HepG2 (cell line): Measurements from ENCODE around the gene LYPLA2. TPM values are rescaled to one million over a fixed set of nuclear protein-coding genes. Genes with fewer than 3 reads are reported as not detected.

Source experiments
- CHCHD3 ChIP-seq: sonication (generic); formaldehyde crosslinking; IDR thresholded peaks from 2 replicates; pipeline ENCODE4 v1.8.0; 2022; ENCODE audit warnings: mild to moderate bottlenecking, missing genetic modification reagents, moderate library complexity
- EHMT2 ChIP-seq: fragments of 200-600 bp; sonication (generic); IDR thresholded peaks from 2 replicates; pipeline ENCODE4 v1.7.0; 2017; ENCODE audit warnings: antibody characterized with exemption, low read depth, low read length, borderline replicate concordance
- HOXA3 ChIP-seq: sonication (generic); formaldehyde crosslinking; IDR thresholded peaks from 2 replicates; pipeline ENCODE4 v1.5.0; 2020; ENCODE audit warnings: missing genetic modification reagents
- KAT7 ChIP-seq: IDR thresholded peaks from 2 replicates; pipeline ENCODE4 v1.6.1; 2018; ENCODE audit warnings: borderline replicate concordance, missing compliant biosample characterization
- KAT8 ChIP-seq: IDR thresholded peaks from 2 replicates; pipeline ENCODE4 v1.6.1; 2016; ENCODE audit warnings: missing genetic modification reagents, missing compliant biosample characterization
- KLF12 ChIP-seq: sonication (generic); formaldehyde crosslinking; IDR thresholded peaks from 2 replicates; pipeline ENCODE4 v1.4.0; 2020; ENCODE audit warnings: missing genetic modification reagents, borderline replicate concordance
- MAX ChIP-seq: IDR thresholded peaks from 2 replicates; pipeline ENCODE4 v1.6.1; 2012; ENCODE audit warnings: inconsistent platforms
- NCOR1 ChIP-seq: fragments of 200-600 bp; sonication (generic); IDR thresholded peaks from 2 replicates; pipeline ENCODE4 v1.7.0; 2017; ENCODE audit warnings: antibody characterized with exemption, low read length, borderline replicate concordance
- NFKBIZ ChIP-seq: IDR thresholded peaks from 2 replicates; pipeline ENCODE4 v1.6.1; 2018; ENCODE audit warnings: missing genetic modification reagents, missing compliant biosample characterization
- PITX1 ChIP-seq: sonication (generic); formaldehyde crosslinking; IDR thresholded peaks from 2 replicates; pipeline ENCODE4 v1.5.1; 2020; ENCODE audit warnings: mild to moderate bottlenecking, missing genetic modification reagents
- POLR2AphosphoS2 ChIP-seq: IDR thresholded peaks from 2 replicates; pipeline ENCODE4 v1.6.1; 2011; ENCODE audit warnings: low read depth, low read length, improper control_type of control experiment
- PREB ChIP-seq: sonication (generic); formaldehyde crosslinking; IDR thresholded peaks from 2 replicates; pipeline ENCODE4 v1.4.0; 2020; ENCODE audit warnings: missing genetic modification reagents
- TSC22D2 ChIP-seq: sonication (generic); formaldehyde crosslinking; IDR thresholded peaks from 2 replicates; pipeline ENCODE4 v1.5.1; 2020; ENCODE audit warnings: missing genetic modification reagents, mild to moderate bottlenecking, borderline replicate concordance
- U2AF1 ChIP-seq: fragments of 200-400 bp; formaldehyde crosslinking; optimal IDR thresholded peaks from 2 replicates; pipeline ENCODE3; 2017; ENCODE audit warnings: mild to moderate bottlenecking, low read depth, low read length
- ZBTB38 ChIP-seq: sonication (generic); formaldehyde crosslinking; IDR thresholded peaks from 2 replicates; pipeline ENCODE4 v1.5.1; 2020; ENCODE audit warnings: mild to moderate bottlenecking, missing genetic modification reagents
- ZNF274 ChIP-seq: sonication (generic); formaldehyde crosslinking; IDR thresholded peaks from 2 replicates; pipeline ENCODE4 v1.5.1; 2020; ENCODE audit warnings: mild to moderate bottlenecking, missing genetic modification reagents
- ZNF556 ChIP-seq: sonication (generic); formaldehyde crosslinking; IDR thresholded peaks from 2 replicates; pipeline ENCODE4 v1.4.0; 2020; ENCODE audit warnings: mild to moderate bottlenecking, missing genetic modification reagents, borderline replicate concordance
- ZNF616 ChIP-seq: sonication (generic); formaldehyde crosslinking; IDR thresholded peaks from 2 replicates; pipeline ENCODE4 v1.5.0; 2020; ENCODE audit warnings: low read depth, mild to moderate bottlenecking, missing genetic modification reagents
- ZNF619 ChIP-seq: sonication (generic); formaldehyde crosslinking; IDR thresholded peaks from 2 replicates; pipeline ENCODE4 v1.4.0; 2020; ENCODE audit warnings: mild to moderate bottlenecking, missing genetic modification reagents
- ZNF850 ChIP-seq: sonication (generic); formaldehyde crosslinking; conservative IDR thresholded peaks from 2 replicates; pipeline ENCODE4 v1.9.0; 2021; ENCODE audit warnings: mild to moderate bottlenecking, missing genetic modification reagents
- ZSCAN9 ChIP-seq: IDR thresholded peaks from 2 replicates; pipeline ENCODE4 v1.6.1; 2016; ENCODE audit warnings: borderline replicate concordance
- polyA plus RNA-seq, 8 experiments: library from polyadenylated mRNA; depleted of rRNA in 3 of 8; stranded (reverse) in 7 of 8; unstranded in 1 of 8; fragments of >200 nt; fragmentation: Illumina TruSeq in 4 of 8; extraction: Trizol in 4 of 8; gene quantifications; 2 replicates each; pipeline versions ENCODE4 v1.2.1 to v1.2.3, GENCODE V29; 2011 to 2016; ENCODE audit warnings: low read depth in 4 of 8, missing spikeins in 1 of 8, mixed read lengths in 1 of 8; ENCODE audit not compliant: insufficient read depth in 1 of 8
- total RNA-seq, 5 experiments: library from RNA; depleted of rRNA; stranded (reverse); fragments of >200 nt; fragmentation: Illumina TruSeq; extraction: Trizol; gene quantifications; 2 replicates each; pipeline ENCODE4 v1.2.3, GENCODE V29; 2016; ENCODE audit warnings: low read depth in 1 of 5
- TF ChIP-seq, protein P1 (sequence below): sonication (generic); formaldehyde crosslinking; IDR thresholded peaks from 2 replicates; pipeline ENCODE4 v1.4.0; 2020; ENCODE audit warnings: low read depth, missing genetic modification reagents
- TF ChIP-seq, protein P2 (sequence below): sonication (generic); formaldehyde crosslinking; IDR thresholded peaks from 2 replicates; pipeline ENCODE4 v1.9.0; 2021; ENCODE audit warnings: missing genetic modification reagents, mild to moderate bottlenecking, borderline replicate concordance

Gene LYPLA2
- total and polyA plus RNA-seq, 2 of the 13 experiments (the other 11 are each of a cell fraction or from before 2014, with no cell fraction given), result 72.1 to 73.2 TPM

GRCh38 chr1:23809751-23810171, 18.8 kb downstream of the LYPLA2 start (continued):
- TF ChIP-seq PITX1 (CRISPR knock-in tag) (0 out of 2 replicates have a peak, but pooled peaks have one; percentile 13), ZNF850 (no peak), ZBTB38 (CRISPR knock-in tag) (no peak), NFKBIZ (CRISPR knock-in tag) (0 out of 2 replicates have a peak, but pooled peaks have one; percentile 43), ZNF619 (CRISPR knock-in tag) (no peak), ZNF616 (CRISPR knock-in tag) (no peak), POLR2AphosphoS2 (no peak), KLF12 (CRISPR knock-in tag) (no peak), PREB (no peak), ZNF274 (no peak), TSC22D2 (CRISPR knock-in tag) (no peak), ZNF556 (CRISPR knock-in tag) (no peak), NCOR1 (peak; percentile 41), U2AF1 (no peak), MAX (0 out of 2 replicates have a peak, but pooled peaks have one; percentile 24), CHCHD3 (CRISPR knock-in tag) (peak; percentile 32; the same call in 1 of the 2 replicates), EHMT2 (no peak), KAT8 (CRISPR knock-in tag) (peak; percentile 68), ZSCAN9 (CRISPR knock-in tag) (no peak), HOXA3 (CRISPR knock-in tag) (peak; percentile 57), KAT7 (CRISPR knock-in tag) (no peak; the same call in 1 of the 2 replicates)
- TF ChIP-seq, protein P1, sequence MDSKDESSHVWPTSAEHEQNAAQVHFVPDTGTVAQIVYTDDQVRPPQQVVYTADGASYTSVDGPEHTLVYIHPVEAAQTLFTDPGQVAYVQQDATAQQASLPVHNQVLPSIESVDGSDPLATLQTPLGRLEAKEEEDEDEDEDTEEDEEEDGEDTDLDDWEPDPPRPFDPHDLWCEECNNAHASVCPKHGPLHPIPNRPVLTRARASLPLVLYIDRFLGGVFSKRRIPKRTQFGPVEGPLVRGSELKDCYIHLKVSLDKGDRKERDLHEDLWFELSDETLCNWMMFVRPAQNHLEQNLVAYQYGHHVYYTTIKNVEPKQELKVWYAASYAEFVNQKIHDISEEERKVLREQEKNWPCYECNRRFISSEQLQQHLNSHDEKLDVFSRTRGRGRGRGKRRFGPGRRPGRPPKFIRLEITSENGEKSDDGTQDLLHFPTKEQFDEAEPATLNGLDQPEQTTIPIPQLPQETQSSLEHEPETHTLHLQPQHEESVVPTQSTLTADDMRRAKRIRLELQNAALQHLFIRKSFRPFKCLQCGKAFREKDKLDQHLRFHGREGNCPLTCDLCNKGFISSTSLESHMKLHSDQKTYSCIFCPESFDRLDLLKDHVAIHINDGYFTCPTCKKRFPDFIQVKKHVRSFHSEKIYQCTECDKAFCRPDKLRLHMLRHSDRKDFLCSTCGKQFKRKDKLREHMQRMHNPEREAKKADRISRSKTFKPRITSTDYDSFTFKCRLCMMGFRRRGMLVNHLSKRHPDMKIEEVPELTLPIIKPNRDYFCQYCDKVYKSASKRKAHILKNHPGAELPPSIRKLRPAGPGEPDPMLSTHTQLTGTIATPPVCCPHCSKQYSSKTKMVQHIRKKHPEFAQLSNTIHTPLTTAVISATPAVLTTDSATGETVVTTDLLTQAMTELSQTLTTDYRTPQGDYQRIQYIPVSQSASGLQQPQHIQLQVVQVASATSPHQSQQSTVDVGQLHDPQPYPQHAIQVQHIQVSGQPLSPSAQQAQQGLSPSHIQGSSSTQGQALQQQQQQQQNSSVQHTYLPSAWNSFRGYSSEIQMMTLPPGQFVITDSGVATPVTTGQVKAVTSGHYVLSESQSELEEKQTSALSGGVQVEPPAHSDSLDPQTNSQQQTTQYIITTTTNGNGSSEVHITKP, result no peak
- TF ChIP-seq, protein P2, sequence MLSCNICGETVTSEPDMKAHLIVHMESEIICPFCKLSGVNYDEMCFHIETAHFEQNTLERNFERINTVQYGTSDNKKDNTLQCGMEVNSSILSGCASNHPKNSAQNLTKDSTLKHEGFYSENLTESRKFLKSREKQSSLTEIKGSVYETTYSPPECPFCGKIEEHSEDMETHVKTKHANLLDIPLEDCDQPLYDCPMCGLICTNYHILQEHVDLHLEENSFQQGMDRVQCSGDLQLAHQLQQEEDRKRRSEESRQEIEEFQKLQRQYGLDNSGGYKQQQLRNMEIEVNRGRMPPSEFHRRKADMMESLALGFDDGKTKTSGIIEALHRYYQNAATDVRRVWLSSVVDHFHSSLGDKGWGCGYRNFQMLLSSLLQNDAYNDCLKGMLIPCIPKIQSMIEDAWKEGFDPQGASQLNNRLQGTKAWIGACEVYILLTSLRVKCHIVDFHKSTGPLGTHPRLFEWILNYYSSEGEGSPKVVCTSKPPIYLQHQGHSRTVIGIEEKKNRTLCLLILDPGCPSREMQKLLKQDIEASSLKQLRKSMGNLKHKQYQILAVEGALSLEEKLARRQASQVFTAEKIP (CRISPR knock-in tag), result no peak
